Stimulated activated CD8-positive, alpha-beta memory T cell treated with anti-CD3 and anti-CD28 coated beads, Interleukin-12 subunit alpha, Interleukin-12 subunit beta, amount 100 ng/mL, for 24 hours (primary cell): ENCODE measurements around the gene IL17RA.

ENCODE experiments used
- DNase-seq: peaks from one replicate; pipeline ENCODE4 v3.0.0-alpha.2; 2020; ENCODE audit errors: extremely low read depth

IL17RA gene

DNA sequence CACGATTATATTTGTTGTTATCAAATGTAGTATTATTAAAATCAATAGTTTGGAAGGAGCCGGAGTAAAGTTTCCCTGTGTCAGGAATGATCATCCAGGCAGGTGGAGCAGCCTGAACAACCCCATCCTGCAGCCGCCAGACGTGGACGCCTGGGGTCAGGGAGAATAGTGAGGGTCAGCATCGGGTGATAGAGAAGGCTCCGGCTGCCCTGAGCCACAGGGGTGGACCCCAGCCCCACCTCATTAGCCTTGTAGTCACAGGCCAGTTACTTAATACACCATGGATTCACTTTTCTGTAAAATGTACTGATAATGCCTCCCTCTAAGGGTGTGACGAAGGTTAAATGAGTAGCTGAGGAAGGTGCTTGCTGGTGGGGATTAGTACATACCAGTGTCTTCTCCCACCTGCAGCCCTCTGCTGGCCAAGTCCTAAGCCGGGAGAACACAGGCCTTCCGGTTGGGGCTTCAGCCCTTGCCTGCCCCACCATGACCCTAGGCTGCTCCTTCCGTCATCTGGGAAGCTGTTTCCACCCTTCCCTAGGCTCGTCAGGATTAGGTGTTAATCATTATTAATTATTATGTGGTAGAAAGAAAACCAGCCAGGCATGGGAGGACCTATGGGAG is 21.5 kb downstream of the IL17RA start:
- DNase-seq = no peak

DNA sequence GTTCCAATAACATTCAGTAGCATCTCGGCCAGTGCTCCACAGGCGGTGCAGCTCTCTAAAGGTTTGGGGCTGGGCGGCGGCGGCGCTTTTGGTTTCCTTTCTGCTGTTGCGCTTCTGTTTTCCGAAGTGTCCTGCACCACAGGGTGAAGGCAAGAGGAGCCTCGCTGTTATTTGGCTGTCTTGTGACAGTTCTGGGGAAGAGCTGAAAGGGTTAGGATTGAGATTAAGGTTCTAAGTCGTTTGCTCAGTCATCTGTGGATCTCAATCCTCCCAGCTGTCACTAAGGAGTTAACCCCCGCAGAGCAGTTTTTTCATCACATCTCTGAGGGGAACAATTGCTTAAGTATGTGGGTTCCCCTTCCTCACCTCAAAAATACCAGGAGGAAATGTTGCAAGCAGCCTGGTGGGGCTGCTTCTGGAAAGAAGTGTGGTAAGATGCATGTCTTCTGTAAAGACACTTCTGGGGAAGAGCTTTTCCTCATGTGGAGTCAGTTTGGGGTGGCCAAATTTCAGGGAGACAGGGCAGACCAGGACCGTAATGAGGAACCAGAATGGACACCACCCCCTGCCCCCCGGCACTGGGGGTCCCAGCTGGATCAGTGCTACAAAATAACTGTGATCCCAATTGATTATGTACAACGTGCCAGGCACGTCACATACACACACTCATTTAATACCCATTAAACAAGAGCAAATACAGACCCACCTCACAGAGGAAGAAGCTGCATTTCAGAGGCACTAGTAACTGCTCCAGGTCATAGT is 22.2 kb downstream of the IL17RA start:
- no peak for DNase-seq

DNA sequence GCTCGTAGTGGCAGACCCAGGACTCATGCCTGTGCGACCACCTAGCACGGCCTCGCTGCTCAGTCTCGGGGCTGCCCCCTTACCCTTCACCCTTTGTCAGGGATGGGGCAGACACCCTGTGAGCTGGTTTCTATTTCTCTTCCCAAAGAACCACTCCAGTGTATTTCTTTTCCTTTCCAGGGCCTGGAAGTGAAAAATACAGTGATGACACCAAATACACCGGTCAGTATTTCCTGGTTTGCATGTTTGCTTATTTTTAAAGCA is 22.7 kb downstream of the IL17RA start:
- no peak for DNase-seq

DNA sequence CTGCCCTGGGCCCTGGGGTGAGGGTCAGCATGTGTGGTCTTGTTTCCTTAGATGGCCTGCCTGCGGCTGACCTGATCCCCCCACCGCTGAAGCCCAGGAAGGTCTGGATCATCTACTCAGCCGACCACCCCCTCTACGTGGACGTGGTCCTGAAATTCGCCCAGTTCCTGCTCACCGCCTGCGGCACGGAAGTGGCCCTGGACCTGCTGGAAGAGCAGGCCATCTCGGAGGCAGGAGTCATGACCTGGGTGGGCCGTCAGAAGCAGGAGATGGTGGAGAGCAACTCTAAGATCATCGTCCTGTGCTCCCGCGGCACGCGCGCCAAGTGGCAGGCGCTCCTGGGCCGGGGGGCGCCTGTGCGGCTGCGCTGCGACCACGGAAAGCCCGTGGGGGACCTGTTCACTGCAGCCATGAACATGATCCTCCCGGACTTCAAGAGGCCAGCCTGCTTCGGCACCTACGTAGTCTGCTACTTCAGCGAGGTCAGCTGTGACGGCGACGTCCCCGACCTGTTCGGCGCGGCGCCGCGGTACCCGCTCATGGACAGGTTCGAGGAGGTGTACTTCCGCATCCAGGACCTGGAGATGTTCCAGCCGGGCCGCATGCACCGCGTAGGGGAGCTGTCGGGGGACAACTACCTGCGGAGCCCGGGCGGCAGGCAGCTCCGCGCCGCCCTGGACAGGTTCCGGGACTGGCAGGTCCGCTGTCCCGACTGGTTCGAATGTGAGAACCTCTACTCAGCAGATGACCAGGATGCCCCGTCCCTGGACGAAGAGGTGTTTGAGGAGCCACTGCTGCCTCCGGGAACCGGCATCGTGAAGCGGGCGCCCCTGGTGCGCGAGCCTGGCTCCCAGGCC is 23.7 kb downstream of the IL17RA start:
- no peak for DNase-seq

DNA sequence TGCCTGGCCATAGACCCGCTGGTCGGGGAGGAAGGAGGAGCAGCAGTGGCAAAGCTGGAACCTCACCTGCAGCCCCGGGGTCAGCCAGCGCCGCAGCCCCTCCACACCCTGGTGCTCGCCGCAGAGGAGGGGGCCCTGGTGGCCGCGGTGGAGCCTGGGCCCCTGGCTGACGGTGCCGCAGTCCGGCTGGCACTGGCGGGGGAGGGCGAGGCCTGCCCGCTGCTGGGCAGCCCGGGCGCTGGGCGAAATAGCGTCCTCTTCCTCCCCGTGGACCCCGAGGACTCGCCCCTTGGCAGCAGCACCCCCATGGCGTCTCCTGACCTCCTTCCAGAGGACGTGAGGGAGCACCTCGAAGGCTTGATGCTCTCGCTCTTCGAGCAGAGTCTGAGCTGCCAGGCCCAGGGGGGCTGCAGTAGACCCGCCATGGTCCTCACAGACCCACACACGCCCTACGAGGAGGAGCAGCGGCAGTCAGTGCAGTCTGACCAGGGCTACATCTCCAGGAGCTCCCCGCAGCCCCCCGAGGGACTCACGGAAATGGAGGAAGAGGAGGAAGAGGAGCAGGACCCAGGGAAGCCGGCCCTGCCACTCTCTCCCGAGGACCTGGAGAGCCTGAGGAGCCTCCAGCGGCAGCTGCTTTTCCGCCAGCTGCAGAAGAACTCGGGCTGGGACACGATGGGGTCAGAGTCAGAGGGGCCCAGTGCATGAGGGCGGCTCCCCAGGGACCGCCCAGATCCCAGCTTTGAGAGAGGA is 24.5 kb downstream of the IL17RA start:
- DNase-seq = no peak

DNA sequence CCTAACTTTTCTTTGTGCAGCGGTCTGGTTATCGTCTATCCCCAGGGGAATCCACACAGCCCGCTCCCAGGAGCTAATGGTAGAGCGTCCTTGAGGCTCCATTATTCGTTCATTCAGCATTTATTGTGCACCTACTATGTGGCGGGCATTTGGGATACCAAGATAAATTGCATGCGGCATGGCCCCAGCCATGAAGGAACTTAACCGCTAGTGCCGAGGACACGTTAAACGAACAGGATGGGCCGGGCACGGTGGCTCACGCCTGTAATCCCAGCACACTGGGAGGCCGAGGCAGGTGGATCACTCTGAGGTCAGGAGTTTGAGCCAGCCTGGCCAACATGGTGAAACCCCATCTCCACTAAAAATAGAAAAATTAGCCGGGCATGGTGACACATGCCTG is 25.2 kb downstream of the IL17RA start:
- DNase-seq = no peak

DNA sequence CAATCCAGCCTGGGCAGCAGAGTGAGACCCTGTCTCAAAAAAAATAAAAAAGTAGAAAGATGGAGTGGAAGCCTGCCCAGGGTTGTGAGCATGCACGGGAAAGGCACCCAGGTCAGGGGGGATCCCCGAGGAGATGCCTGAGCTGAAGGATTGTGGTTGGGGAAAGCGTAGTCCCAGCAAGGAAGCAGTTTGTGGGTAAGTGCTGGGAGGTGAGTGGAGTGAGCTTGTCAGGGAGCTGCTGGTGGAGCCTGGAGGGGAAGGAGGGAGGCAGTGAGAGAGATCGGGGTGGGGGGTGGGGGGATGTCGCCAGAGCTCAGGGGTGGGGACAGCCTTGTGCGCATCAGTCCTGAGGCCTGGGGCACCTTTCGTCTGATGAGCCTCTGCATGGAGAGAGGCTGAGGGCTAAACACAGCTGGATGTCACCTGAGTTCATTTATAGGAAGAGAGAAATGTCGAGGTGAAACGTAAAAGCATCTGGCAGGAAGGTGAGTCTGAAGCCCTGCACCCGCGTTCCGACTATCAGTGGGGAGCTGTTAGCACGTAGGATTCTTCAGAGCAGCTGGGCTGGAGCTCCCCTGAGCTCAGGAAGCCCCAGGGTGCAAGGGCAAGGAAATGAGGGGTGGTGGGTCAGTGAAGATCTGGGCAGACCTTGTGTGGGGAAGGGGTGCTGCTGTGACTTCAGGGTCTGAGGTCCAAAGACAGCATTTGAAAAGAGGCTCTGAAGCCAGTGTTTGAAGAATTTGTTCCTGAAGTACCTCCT is 26.2 kb downstream of the IL17RA start:
- DNase-seq = no peak

DNA sequence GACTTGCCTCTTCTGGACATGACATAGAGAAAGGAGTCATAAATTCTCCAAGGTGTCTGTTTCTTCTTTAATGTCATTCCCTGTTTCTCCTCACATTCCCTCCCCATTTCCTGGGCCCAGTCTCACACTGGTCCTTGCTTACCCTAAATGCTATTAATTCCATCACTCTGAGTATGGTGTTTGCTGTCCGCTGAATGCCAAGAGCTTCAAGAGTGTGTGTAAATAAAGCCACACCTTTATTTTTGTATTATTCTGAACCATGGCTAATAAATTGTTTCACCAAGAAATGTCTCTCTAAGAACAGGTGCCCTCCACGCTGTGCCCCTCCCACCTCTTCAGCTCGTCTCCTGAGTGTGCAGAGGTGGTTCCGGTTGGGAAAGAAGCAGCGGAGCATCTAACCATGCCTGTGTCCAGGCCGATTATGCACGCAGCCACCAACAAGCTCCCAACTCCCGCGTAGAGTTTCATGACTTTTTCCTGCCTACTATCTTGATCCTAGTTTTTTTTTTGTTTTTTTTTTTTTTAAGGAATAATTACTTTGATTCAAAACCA is 27.8 kb downstream of the IL17RA start:
- no peak for DNase-seq

DNA sequence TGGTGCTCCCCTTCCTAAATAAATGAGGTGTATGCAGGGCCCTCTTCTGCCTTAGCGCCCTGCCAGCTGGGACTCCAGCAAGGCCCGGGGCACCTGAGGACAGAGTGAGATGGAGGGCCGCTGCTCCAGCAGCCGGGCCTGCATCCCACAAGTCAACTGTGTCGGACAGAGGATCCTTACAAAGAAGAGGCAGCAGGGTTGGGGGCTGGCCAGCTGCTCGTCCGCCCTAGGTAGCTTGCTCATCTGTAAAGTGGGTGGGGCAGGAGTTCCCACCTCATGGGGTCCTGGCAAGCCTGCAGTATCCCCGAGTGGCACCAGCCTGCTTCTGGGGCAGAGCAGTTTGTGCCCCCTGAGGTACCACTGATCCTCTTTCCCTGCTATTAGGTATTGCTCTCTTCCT is 28.8 kb downstream of the IL17RA start:
- DNase-seq = no peak

DNA sequence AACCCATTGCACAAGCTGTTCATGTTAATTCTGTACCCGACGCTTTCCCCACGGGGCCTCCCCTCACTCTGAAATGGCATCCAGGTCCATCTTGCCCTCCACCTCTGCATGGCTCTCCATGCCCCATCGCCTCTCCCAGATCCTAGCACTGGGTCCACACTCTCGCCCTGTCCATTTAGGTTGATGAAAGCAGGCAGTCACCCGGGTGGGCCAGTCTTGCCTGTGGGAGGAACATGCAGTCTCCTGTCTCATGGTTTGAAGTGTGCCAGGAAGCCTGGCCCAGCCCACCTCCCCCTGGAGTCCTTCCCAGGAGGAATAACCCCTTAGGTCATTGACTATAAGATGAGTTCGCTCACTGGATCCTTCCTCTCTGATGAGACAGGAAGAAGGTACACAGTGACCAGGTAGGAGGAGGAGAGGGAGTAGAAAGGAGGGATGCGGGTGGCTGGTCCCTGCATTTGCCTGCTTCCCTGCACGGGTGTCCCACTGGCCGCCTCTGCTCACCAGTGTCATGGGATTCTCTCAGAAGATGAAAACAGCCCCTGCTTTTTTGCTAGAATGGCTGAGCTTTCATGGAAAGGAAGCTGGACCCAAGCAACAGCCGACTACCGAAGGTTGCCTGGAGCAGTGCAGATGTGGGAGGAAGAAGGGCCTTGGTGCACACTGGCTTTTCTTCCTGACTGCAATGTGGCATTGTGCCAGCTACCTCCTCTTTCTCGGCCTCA is 29.5 kb downstream of the IL17RA start:
- DNase-seq = no peak

DNA sequence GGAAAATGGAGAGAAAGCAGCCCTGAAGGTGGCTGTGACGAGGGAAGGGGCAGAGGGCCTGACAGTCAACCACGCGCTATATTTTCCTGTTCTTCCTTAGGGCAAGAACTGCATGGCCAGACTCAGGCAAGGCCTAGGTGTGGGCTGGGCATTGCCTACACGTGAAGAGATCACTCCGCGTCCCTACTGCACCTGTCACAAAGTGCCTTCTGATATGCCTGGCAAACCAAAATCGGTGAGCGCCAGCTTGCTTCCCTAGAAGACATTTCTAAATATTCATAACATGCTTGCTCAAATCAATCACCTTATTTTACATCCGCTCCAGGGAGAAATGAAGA is 30.1 kb downstream of the IL17RA start:
- no peak for DNase-seq

DNA sequence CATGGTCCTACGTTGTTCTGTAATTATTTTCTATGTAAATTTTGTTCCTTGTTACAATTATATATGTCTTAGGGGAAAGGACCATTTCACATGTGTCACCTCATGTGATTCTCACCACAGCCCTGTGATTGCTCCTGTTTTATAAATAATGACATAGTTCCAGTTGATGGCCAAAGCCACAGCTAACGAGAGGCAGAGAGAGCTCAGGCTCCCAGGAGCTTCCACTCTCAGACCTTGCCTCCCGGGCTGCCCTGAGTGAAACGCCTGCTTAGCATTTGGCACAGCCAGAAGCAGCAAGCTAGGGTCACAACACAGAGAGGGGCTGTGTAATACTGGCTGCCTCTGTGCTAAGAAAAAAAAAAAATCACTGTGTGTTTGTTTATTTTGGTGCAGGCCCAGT is 30.4 kb downstream of the IL17RA start:
- DNase-seq = no peak

DNA sequence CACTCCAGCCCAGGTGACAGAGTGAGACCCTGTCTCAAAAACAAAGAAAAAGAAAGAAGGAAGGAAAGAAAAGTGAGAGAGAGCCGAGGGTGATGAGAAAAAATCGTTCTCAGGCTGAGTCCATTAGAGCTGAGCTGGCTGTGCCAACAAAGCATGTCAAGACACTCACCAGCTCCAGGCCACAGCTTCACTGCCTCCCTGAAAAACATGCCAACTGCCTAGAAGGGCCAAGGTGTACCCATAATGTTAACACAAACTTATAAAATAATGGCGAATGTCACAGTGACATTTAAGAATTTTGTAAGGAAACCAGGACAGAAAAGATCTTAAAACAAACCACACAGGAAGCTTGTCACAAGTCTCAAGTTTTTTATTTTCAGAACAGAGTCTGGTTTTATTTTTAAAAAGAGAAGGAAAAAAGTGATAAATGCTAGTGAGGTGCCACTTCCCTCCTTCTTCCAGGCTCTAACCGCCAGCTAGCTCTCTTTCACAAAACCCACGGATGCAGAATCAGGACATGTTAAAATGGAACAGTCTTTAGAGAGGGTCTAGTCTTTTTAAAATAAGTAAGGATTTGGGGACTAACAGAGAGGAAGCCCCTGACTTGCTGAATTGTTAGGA is 31.3 kb downstream of the IL17RA start:
- no peak for DNase-seq

DNA sequence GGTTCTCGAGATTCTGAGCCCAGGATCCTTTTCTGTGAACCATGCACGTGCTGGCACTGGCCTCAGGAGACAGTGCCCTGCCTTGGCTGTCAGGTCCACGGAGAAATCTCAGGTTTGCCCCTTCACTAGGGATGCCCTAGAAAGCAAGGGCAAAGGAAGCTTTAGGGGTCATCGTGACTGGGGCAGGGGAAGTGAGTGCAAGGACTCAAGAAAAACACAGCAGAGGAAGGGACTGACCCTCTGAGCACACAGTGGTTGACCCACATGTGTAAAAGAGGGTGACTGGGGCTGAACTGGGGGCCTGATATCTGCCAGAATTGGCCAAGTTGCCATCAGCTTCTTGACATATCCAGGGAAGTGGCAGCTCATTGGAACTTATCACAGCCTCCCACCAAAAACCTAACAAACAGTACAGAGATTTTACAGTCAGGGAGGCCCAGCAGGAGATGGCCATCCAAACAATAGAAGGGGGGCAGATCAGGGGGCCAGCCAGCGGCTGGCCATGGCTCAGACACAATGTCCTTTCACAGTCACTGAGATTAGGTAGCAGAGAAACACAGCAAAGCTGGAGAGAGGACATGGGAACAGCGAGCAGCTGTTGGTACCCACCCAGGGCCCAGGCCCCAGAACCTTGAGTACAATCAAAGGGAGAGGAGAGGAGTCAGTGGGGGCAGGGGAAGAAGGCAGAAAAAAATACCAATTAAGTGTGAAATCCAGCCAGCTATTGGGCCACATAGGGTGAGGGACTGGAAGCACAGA is 32.0 kb downstream of the IL17RA start:
- DNase-seq = no peak

DNA sequence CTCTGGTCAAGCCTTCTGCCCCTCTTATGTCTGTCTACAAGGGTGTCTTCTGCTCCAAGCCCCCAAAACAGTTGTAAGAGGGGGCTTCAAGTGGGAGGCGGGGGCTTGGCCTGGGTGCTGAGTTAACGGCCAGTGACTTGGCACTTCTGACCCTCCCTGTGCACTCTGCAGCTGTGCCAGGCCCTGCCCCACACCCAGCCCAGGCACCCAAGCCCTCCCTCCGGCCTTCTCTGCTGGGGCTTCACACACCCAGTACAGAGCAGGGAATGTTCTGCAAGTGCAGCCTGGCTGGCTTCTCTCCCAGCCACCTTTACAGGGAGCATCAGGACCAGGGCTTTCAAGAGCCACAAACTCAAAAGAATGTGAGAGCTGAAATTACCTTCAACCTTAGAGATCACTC is 32.6 kb downstream of the IL17RA start:
- DNase-seq = no peak

DNA sequence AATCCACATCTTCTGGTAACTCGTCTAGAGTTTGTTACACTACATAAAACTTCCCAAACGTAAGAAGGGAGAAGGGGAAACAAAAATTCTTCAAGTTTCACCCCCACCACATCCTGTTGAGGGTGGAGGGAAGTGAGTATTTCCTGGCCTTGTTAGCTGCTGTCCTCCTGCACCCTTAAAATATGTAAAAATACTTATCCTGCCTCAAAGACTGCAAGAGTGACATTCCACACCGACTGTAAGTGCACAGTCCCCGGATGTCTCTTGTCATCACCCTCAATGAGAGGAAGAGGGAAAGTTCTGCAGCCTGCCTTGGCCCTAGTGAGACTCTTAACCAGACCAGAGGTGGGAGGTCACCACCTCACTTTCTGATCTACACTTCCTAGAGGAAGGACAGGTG is 33.1 kb downstream of the IL17RA start:
- no peak for DNase-seq

DNA sequence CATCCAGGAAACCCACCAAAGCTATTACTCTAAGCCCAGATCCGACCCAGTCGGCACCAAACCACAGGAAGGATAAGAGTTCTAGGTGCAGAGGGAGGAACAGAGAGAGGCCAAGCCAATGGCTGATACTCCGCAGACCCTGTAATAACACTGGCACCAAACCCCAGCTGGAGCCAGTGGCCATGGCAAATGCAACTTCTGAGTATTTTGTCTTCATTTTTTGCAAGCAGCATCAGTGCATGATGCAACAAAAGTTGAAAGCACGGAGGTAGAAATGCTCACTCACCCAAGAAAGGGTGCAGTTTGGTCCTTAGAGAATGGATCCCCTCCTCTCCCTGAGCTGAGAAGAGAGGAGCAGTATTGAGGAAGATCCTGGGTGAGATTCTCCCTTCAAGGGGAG is 33.5 kb downstream of the IL17RA start:
- DNase-seq = no peak

DNA sequence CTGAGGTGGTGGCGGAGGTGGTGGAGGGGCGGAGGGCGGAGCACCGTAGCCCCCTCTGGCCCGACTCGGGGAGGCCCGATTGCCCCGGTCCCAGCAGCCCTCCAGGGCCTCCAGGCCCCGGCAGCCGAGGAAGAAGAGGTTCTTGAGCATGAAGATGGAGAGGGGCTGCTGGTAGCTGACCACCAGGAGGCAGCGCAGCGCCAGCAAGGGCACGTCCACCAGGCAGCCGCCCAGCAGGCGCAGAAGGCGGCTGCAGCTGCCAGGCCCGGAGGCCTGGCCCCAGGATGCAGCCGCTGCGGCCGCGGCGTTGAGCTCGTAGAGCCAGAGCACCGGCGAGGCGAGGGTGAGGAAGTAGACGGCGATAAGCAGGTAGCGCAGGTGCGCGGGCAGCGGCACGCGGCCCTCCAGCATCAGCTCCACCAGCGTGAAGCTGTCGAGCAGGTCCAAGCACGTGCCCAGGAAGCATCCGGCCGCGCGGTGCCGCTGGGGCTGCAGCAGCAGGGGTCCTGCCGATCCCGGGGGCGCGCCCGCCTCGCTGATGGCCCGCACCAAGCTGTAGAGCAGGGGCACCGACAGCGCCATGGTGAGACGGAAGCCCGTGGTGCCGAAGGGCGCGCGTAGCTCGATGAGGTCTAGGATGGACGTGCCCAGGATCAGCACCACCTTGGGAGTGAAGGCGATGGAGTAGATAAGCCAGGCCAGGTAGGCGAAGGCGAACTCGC is 34.8 kb downstream of the IL17RA start:
- DNase-seq = no peak

DNA sequence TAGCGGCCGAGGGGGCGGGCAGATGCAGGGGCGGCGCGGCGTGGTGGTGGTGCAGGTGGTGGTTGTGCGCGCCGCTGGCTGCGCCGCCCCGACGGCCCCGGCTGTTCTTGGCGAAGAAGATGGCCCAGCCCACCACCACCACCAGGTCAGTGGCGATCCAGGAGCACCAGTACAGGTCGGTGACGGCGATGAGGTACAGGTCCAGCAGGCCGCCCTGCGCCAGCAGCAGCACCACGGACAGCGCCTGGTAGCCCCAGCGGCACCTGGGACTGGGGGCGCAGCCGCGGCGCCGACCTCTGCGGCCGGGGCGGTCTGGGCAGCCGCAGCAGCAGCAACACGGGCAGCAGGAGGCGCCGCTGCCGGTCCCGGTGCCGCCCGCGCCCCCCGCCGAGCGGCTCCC is 35.5 kb downstream of the IL17RA start:
- DNase-seq = no peak
